K562 (cell line): ENCODE results near the gene C16orf96. TPM values are rescaled to one million over a fixed set of nuclear protein-coding genes. Genes with fewer than 3 reads are reported as not detected.

Experiments used
- DDX20 ChIP-seq: fragments of 450-650 bp; IDR thresholded peaks from 2 replicates; pipeline ENCODE4 v1.6.1; 2016; ENCODE audit warnings: missing genetic modification characterization, low read depth, mild to moderate bottlenecking, missing compliant biosample characterization, moderate library complexity
- HDAC8 ChIP-seq: fragments of 450-650 bp; IDR thresholded peaks from 2 replicates; pipeline ENCODE4 v1.6.1; 2016; ENCODE audit warnings: mild to moderate bottlenecking, missing genetic modification characterization, moderate library complexity, missing compliant biosample characterization
- MAFF ChIP-seq: IDR thresholded peaks from 2 replicates; pipeline ENCODE4 v1.6.1; 2012; ENCODE audit warnings: low read length, improper control_type of control experiment
- MAZ ChIP-seq, 2 experiments: fragments of 450-650 bp in 1 of 2; sonication (generic) in 1 of 2; formaldehyde crosslinking; IDR thresholded peaks in 1 of 2; conservative IDR thresholded peaks in 1 of 2; 2 replicates each; pipeline versions ENCODE4 v1.4.0 to v1.5.0; 2020; ENCODE audit warnings: mild to moderate bottlenecking in 1 of 2, missing genetic modification reagents in 1 of 2
- PRDM10 ChIP-seq: fragments of 450-650 bp; IDR thresholded peaks from 2 replicates; pipeline ENCODE4 v1.6.1; 2018; ENCODE audit not compliant: partially characterized antibody
- SAFB2 ChIP-seq: fragments of 200-400 bp; formaldehyde crosslinking; IDR thresholded peaks from 2 replicates; pipeline ENCODE4 v1.6.1; 2018; ENCODE audit warnings: borderline replicate concordance, low read length, low read depth, moderate library complexity; ENCODE audit not compliant: severe bottlenecking
- TAL1 ChIP-seq: fragments of 450-650 bp; IDR thresholded peaks from 2 replicates; pipeline ENCODE4 v1.6.1; 2016; ENCODE audit warnings: mild to moderate bottlenecking
- polyA plus RNA-seq, 8 experiments: library from polyadenylated mRNA; depleted of rRNA in 4 of 8; stranded (reverse) in 5 of 8; unstranded in 3 of 8; fragments of >200 nt; fragmentation: Nextera tagmentation in 2 of 8; fragmentation: Illumina TruSeq in 1 of 8; extraction: Ambion mirVana in 2 of 8; extraction: Trizol in 1 of 8; gene quantifications; 2 replicates each; pipeline versions ENCODE4 v1.2.1 to v1.2.3, GENCODE V29; 2011 to 2014; ENCODE audit warnings: inconsistent platforms in 1 of 8, missing spikeins in 1 of 8
- total RNA-seq, 7 experiments: library from RNA; depleted of rRNA in 6 of 7; stranded (reverse); fragments of >200 nt in 6 of 7; fragmentation: Illumina TruSeq in 2 of 7; extraction: Trizol in 2 of 7; gene quantifications; 2 replicates each; pipeline versions ENCODE4 v1.2.1 to v1.2.3, GENCODE V29; 2011 to 2021; ENCODE audit warnings: low replicate concordance in 1 of 7
- TF ChIP-seq, protein P1 (sequence below), 2 experiments: fragments of 450-650 bp in 1 of 2; sonication (generic) in 1 of 2; formaldehyde crosslinking in 1 of 2; IDR thresholded peaks in 1 of 2; conservative IDR thresholded peaks in 1 of 2; 2 replicates each; pipeline versions ENCODE4 v1.6.1 to v1.8.1; 2016 to 2023; ENCODE audit warnings: mild to moderate bottlenecking in 2 of 2, moderate library complexity in 2 of 2, inconsistent platforms in 1 of 2, missing genetic modification reagents in 1 of 2
- TF ChIP-seq, protein P2 (sequence below): fragments of 250-450 bp; sonication (Bioruptor Pico); IDR thresholded peaks from 2 replicates; pipeline ENCODE4 v1.9.0; 2021; ENCODE audit warnings: mild to moderate bottlenecking, inconsistent platforms
- TF ChIP-seq, protein P3 (sequence below): fragments of 250-450 bp; sonication (Bioruptor Pico); IDR thresholded peaks from 2 replicates; pipeline ENCODE4 v1.6.1; 2021; ENCODE audit warnings: mild to moderate bottlenecking
- TF ChIP-seq, protein P4 (sequence below): sonication (generic); IDR thresholded peaks from 2 replicates; pipeline ENCODE4 v1.6.1; 2016

C16orf96 gene
- total and polyA plus RNA-seq, 9 of the 15 experiments (the other 6 are each of a cell fraction or from before 2014, with no cell fraction given): not detected

GRCh38 chr16:4615384-4616046 is 59.4 kb downstream of the C16orf96 start (continued):
- TF ChIP-seq, protein P1, sequence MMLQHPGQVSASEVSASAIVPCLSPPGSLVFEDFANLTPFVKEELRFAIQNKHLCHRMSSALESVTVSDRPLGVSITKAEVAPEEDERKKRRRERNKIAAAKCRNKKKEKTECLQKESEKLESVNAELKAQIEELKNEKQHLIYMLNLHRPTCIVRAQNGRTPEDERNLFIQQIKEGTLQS (IDR thresholded peaks at IDR 0.05): no peak
- TF ChIP-seq, protein P1 (CRISPR knock-in tag; conservative IDR thresholded peaks at IDR 0.05): 0 out of 2 replicates have a peak, but pooled peaks have one; percentile 20
- TF ChIP-seq, protein P2, sequence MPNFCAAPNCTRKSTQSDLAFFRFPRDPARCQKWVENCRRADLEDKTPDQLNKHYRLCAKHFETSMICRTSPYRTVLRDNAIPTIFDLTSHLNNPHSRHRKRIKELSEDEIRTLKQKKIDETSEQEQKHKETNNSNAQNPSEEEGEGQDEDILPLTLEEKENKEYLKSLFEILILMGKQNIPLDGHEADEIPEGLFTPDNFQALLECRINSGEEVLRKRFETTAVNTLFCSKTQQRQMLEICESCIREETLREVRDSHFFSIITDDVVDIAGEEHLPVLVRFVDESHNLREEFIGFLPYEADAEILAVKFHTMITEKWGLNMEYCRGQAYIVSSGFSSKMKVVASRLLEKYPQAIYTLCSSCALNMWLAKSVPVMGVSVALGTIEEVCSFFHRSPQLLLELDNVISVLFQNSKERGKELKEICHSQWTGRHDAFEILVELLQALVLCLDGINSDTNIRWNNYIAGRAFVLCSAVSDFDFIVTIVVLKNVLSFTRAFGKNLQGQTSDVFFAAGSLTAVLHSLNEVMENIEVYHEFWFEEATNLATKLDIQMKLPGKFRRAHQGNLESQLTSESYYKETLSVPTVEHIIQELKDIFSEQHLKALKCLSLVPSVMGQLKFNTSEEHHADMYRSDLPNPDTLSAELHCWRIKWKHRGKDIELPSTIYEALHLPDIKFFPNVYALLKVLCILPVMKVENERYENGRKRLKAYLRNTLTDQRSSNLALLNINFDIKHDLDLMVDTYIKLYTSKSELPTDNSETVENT (CRISPR knock-in tag): no peak
- TF ChIP-seq DDX20 (tag) (no peak), MAZ (CRISPR knock-in tag; conservative IDR thresholded peaks at IDR 0.05 in 1 of 2, IDR thresholded peaks at IDR 0.05 in 1 of 2) (no peak), HDAC8 (tag) (peak; percentile 48; the same call in 1 of the 2 replicates), PRDM10 (no peak), MAFF (no peak), SAFB2 (no peak), TAL1 (no peak)
- TF ChIP-seq, protein P3, sequence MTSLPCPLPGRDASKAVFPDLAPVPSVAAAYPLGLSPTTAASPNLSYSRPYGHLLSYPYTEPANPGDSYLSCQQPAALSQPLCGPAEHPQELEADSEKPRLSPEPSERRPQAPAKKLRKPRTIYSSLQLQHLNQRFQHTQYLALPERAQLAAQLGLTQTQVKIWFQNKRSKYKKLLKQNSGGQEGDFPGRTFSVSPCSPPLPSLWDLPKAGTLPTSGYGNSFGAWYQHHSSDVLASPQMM: no peak
- TF ChIP-seq, protein P4, sequence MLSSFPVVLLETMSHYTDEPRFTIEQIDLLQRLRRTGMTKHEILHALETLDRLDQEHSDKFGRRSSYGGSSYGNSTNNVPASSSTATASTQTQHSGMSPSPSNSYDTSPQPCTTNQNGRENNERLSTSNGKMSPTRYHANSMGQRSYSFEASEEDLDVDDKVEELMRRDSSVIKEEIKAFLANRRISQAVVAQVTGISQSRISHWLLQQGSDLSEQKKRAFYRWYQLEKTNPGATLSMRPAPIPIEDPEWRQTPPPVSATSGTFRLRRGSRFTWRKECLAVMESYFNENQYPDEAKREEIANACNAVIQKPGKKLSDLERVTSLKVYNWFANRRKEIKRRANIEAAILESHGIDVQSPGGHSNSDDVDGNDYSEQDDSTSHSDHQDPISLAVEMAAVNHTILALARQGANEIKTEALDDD: no peak
